ENCODE results near the gene FADS2. TPM values are rescaled to one million over a fixed set of nuclear protein-coding genes. Genes with fewer than 3 reads are reported as not detected.

FADS2 gene
- total and polyA plus RNA-seq, 9 of the 15 experiments (the other 6 are each of a cell fraction or from before 2014, with no cell fraction given) = 2.9 to 42.8 (median 16.2) TPM

DNA sequence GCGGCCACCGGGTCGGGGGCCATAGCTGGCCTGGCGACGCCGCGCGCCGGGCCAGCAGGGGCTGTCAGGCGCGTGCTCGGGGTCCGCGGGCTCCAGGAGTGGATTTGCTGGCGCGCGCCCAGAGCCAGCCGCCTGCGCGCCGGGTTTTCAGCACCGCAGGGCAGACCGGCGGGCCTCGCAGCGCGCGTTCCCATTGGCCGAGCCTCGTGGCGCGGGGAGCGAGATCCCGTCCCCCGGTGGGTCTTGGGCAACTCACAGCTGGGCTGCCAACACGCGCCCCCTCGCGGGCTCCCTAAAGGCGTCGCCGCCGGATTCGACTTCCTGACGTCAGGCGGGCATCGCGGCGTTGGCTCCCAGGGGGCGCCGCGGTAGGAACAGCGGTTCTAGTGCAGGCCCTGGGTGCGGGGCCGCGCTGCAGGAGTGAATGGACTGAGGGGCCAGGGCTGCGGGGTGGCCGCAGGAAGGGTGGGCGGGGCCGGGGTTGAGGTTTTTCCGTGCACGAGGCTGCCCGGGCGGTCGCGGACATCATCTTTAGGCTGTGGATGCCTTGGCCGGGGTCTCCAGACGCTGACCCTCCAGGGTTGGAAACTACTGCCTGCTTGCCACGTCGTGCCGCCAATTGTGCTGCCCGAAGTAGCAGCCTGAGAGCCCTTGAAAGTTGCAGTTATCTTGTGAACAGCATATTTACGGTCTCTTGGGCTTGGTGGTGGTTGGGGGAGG is 11.2 kb upstream of the FADS2 start, which contains the start of gene FADS1 (continued):
- TF ChIP-seq CTCFL (IDR thresholded peaks at IDR 0.05; ENCODE audit: borderline replicate concordance, insufficient read depth, low read depth, low read length, poor library complexity, severe bottlenecking) (peak; percentile 96), ZNF274 (IDR thresholded peaks at IDR 0.05; ENCODE audit: borderline replicate concordance, low read depth, low read length) (no peak), ZNF445 (CRISPR knock-in tag; IDR thresholded peaks at IDR 0.05; ENCODE audit: low read depth) (no peak), RREB1 (CRISPR knock-in tag; IDR thresholded peaks at IDR 0.05) (peak; percentile 85; the same call in 1 of the 2 replicates), RBFOX2 (IDR thresholded peaks at IDR 0.05; ENCODE audit: low read depth, low read length) (peak; percentile 91)
- TF ChIP-seq, protein P1, sequence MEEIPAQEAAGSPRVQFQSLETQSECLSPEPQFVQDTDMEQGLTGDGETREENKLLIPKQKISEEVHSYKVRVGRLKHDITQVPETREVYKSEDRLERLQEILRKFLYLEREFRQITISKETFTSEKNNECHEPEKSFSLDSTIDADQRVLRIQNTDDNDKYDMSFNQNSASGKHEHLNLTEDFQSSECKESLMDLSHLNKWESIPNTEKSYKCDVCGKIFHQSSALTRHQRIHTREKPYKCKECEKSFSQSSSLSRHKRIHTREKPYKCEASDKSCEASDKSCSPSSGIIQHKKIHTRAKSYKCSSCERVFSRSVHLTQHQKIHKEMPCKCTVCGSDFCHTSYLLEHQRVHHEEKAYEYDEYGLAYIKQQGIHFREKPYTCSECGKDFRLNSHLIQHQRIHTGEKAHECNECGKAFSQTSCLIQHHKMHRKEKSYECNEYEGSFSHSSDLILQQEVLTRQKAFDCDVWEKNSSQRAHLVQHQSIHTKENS (CRISPR knock-in tag; IDR thresholded peaks at IDR 0.05) = no peak
- TF ChIP-seq, protein P2, sequence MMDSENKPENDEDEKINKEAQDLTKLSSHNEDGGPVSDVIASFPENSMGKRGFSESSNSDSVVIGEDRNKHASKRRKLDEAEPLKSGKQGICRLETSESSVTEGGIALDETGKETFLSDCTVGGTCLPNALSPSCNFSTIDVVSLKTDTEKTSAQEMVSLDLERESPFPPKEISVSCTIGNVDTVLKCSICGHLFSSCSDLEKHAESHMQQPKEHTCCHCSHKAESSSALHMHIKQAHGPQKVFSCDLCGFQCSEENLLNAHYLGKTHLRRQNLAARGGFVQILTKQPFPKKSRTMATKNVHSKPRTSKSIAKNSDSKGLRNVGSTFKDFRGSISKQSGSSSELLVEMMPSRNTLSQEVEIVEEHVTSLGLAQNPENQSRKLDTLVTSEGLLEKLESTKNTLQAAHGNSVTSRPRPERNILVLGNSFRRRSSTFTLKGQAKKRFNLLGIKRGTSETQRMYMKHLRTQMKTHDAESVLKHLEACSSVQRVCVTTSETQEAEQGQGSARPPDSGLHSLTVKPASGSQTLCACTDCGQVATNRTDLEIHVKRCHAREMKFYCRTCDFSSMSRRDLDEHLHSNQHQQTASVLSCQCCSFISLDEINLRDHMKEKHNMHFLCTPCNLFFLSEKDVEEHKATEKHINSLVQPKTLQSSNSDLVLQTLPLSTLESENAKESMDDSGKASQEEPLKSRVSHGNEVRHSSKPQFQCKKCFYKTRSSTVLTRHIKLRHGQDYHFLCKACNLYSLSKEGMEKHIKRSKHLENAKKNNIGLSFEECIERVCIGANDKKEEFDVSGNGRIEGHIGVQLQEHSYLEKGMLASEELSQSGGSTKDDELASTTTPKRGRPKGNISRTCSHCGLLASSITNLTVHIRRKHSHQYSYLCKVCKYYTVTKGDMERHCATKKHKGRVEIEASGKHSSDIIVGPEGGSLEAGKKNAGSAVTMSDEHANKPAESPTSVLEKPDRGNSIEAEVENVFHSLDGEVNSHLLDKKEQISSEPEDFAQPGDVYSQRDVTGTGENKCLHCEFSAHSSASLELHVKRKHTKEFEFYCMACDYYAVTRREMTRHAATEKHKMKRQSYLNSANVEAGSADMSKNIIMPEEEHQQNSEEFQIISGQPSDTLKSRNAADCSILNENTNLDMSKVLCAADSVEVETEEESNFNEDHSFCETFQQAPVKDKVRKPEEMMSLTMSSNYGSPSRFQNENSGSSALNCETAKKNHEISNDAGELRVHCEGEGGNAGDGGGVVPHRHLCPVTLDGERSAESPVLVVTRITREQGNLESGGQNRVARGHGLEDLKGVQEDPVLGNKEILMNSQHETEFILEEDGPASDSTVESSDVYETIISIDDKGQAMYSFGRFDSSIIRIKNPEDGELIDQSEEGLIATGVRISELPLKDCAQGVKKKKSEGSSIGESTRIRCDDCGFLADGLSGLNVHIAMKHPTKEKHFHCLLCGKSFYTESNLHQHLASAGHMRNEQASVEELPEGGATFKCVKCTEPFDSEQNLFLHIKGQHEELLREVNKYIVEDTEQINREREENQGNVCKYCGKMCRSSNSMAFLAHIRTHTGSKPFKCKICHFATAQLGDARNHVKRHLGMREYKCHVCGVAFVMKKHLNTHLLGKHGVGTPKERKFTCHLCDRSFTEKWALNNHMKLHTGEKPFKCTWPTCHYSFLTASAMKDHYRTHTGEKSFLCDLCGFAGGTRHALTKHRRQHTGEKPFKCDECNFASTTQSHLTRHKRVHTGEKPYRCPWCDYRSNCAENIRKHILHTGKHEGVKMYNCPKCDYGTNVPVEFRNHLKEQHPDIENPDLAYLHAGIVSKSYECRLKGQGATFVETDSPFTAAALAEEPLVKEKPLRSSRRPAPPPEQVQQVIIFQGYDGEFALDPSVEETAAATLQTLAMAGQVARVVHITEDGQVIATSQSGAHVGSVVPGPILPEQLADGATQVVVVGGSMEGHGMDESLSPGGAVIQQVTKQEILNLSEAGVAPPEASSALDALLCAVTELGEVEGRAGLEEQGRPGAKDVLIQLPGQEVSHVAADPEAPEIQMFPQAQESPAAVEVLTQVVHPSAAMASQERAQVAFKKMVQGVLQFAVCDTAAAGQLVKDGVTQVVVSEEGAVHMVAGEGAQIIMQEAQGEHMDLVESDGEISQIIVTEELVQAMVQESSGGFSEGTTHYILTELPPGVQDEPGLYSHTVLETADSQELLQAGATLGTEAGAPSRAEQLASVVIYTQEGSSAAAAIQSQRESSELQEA (IDR thresholded peaks at IDR 0.05; ENCODE audit: low read depth) = no peak
